Tibial nerve (tissue), 4 donors: ENCODE results near the gene LHFPL2. TPM values are rescaled to one million over a fixed set of nuclear protein-coding genes. Genes with fewer than 3 reads are reported as not detected.

Source experiments
- DNase-seq, 2 donors: peaks; one replicate each; pipeline ENCODE4 v3.0.0-alpha.2; 2019; ENCODE audit warnings: low spot score in 2 of 2
- H3K27ac ChIP-seq, 4 donors: fragments of 200-600 bp; sonication (generic) in 3 of 4; one replicate each; pipeline ENCODE4 v1.5.1; 2017 to 2019; ENCODE audit warnings: mild to moderate bottlenecking in 1 of 4
- H3K27me3 ChIP-seq, 2 donors: fragments of 200-600 bp; sonication (generic) in 1 of 2; one replicate each; pipeline versions ENCODE4 v1.5.1 to v1.6.0; 2017 to 2019
- H3K36me3 ChIP-seq, 3 donors: fragments of 200-600 bp; sonication (generic); one replicate each; pipeline ENCODE4 v1.5.1; 2018 to 2019
- H3K4me1 ChIP-seq, 4 donors: fragments of 200-600 bp; sonication (generic) in 3 of 4; one replicate each; pipeline ENCODE4 v1.5.1; 2017 to 2019
- H3K4me3 ChIP-seq, 4 donors: fragments of 200-600 bp; sonication (generic) in 3 of 4; one replicate each; pipeline ENCODE4 v1.5.1; 2017 to 2019; ENCODE audit warnings: mild to moderate bottlenecking in 1 of 4, moderate library complexity in 1 of 4
- H3K9me3 ChIP-seq, 4 donors: fragments of 200-600 bp; sonication (generic) in 3 of 4; one replicate each; pipeline ENCODE4 v1.5.1; 2017 to 2019
- CTCF ChIP-seq, 5 experiments: fragments of 200-600 bp in 3 of 5; fragments of 450-650 bp in 2 of 5; sonication (generic) in 3 of 5; IDR thresholded peaks; one replicate each; pipeline ENCODE4 v1.5.1; 2016 to 2019; ENCODE audit warnings: antibody characterized with exemption in 5 of 5, mild to moderate bottlenecking in 3 of 5, moderate library complexity in 2 of 5
- EP300 ChIP-seq, 2 donors: sonication (generic); formaldehyde crosslinking; IDR thresholded peaks; one replicate each; pipeline ENCODE4 v1.6.1; 2017; ENCODE audit warnings: antibody characterized with exemption in 2 of 2, mild to moderate bottlenecking in 1 of 2
- POLR2A ChIP-seq, 2 donors: fragments of 450-650 bp; IDR thresholded peaks; one replicate each; pipeline ENCODE4 v1.6.1; 2017; ENCODE audit warnings: antibody characterized with exemption in 2 of 2, mild to moderate bottlenecking in 2 of 2, moderate library complexity in 2 of 2
- whole genome bisulfite sequencing, 2 donors: methylation state at CpG; one replicate each; pipeline ENCODE4 v1.1.5; 2018; 5-methylcytosine and 5-hydroxymethylcytosine counted together
- total RNA-seq, 4 donors: library from RNA; depleted of rRNA; stranded (reverse); fragments of >200 nt; gene quantifications; one replicate each; pipeline ENCODE4 v1.1.0, GENCODE V29; 2016

Gene LHFPL2
- total RNA-seq, 4 donors from 2014 or later = 19.7 to 48.9 (median 27.4) TPM

DNA sequence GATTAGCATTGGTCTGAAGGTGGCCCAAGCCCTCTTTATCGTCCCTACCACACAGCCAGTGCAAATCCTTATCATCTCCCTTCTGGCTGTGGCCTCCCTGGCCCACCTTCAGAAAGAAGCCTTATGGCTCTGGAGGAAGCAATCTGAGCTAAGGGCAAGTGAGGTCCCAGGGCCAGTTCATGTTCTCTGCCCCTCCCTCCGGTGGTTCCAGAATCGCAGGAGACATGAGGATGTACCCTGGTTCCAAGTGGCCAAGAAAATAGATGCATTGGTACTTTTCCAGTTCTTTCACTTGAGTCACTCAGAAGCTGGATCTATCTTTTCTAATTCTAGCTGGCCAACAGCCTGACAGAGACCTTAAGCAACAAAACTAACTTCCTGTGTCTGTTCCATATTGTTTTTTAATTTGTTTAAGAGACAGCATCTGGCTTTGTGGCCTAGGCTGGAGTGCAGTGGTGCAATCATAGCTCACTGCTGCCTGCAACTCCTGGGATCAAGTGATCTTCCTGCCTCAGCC, 60.7 kb downstream of the LHFPL2 start:
- WGBS, 2 donors = 71 to 72% methylated on average over 3 of the region's 3 CpGs
- H3K9me3 ChIP-seq = peaks cover 0 to 3% (median 0%) of the 10 kb centered on the region in 4 donors
- H3K4me1 ChIP-seq = peaks cover 0 to 38% (median 14%) of the 10 kb centered on the region in 4 donors
- peak in 1 of 2 donors; percentile 10 for TF ChIP-seq EP300 (IDR thresholded peaks at IDR 0.05)
- TF ChIP-seq POLR2A (IDR thresholded peaks at IDR 0.05) = no peak
- no peaks in the 10 kb centered on the region for H3K27me3 ChIP-seq
- peak overlapping the region in 1 of 4 donors; percentile 28 for H3K27ac ChIP-seq
- DNase-seq = no peak
- H3K36me3 ChIP-seq = no peaks in the 10 kb centered on the region
- no peak overlapping the region for H3K4me3 ChIP-seq

- H3K4me3 ChIP-seq = no peak overlapping the region
- no peaks in the 10 kb centered on the region for H3K27me3 ChIP-seq
- TF ChIP-seq EP300 (IDR thresholded peaks at IDR 0.05) (no peak), POLR2A (IDR thresholded peaks at IDR 0.05) (no peak), CTCF (IDR thresholded peaks at IDR 0.05) (no peak)
- peaks cover 0 to 34% (median 13%) of the 10 kb centered on the region in 4 donors for H3K4me1 ChIP-seq
- no peaks in the 10 kb centered on the region for H3K36me3 ChIP-seq
- no peak for DNase-seq
- peaks cover 0 to 3% (median 0%) of the 10 kb centered on the region in 4 donors for H3K9me3 ChIP-seq
- 65 to 73% methylated on average over 4 of the region's 4 CpGs for WGBS, 2 donors
- no peak overlapping the region for H3K27ac ChIP-seq
Observed at GRCh38 chr5:78587081-78587774, 61.3 kb downstream of the LHFPL2 start.

DNA sequence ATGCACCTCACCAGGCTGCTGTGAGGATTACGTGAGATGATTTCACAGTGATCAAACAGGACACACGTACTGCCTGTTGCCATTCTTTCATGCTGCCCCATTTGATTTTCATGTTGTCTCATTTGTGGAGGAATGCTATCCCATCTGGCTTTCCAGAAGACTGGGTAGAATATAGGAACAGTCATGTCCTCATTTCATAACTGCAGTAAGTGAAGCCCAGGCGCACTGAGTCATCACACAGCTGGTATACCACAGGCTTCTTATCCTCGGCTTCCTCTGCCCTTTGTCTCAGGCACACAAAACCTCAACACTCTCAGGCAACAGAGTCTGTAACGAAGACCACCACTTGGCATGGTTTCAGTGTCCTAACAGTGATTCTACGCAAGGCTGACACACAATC, 62.3 kb downstream of the LHFPL2 start:
- WGBS, 2 donors = 80% methylated on average over 6 of the region's 6 CpGs
- DNase-seq = no peak
- TF ChIP-seq POLR2A (IDR thresholded peaks at IDR 0.05) (no peak), EP300 (IDR thresholded peaks at IDR 0.05) (no peak), CTCF (IDR thresholded peaks at IDR 0.05) (no peak)

DNA sequence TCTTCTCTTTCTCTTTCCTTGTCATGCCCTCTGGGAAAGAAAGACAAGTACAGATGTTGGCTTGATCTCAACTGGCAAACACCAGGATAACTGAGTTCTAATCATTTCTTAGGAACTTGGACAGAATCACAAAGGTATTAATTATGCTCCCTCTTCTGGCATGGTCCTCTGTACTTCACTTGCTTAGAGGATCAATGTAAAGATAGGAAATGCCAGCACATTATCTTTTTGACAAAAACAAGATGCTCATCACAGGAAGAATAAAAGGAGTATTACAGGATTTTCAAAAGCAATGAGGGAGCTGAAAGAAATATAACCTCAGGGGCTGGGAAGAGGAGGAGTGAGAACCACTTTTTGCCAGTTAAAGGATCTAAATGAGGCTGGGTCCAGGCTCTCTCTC, 70.6 kb downstream of the LHFPL2 start:
- peaks cover 0 to 49% (median 21%) of the 10 kb centered on the region in 4 donors for H3K4me1 ChIP-seq
- no peaks in the 10 kb centered on the region for H3K27me3 ChIP-seq
- TF ChIP-seq EP300 (IDR thresholded peaks at IDR 0.05) (no peak), POLR2A (IDR thresholded peaks at IDR 0.05) (no peak), CTCF (IDR thresholded peaks at IDR 0.05) (no peak)
- peak overlapping the region in 2 of 4 donors; percentile 56 to 68 for H3K27ac ChIP-seq
- no peaks in the 10 kb centered on the region for H3K9me3 ChIP-seq
- H3K36me3 ChIP-seq = no peaks in the 10 kb centered on the region
- H3K4me3 ChIP-seq = no peak overlapping the region
- no peak for DNase-seq

More for the DNA sequence above, 62.3 kb downstream of the LHFPL2 start:
- peaks cover 0 to 3% (median 0%) of the 10 kb centered on the region in 4 donors for H3K9me3 ChIP-seq
- H3K4me1 ChIP-seq = peaks cover 0 to 24% (median 5%) of the 10 kb centered on the region in 4 donors
- no peak overlapping the region for H3K4me3 ChIP-seq
- no peak overlapping the region for H3K27ac ChIP-seq
- no peaks in the 10 kb centered on the region for H3K27me3 ChIP-seq
- no peaks in the 10 kb centered on the region for H3K36me3 ChIP-seq

GRCh38 chr5:78577071-78577807, 71.3 kb downstream of the LHFPL2 start:
- Histone ChIP-seq H3K4me3 (no peak overlapping the region), H3K36me3 (no peaks in the 10 kb centered on the region), H3K4me1 (peaks cover 0 to 53% (median 22%) of the 10 kb centered on the region in 4 donors), H3K27ac (peak overlapping the region in 3 of 4 donors; percentile 20 to 68 (median 56)), H3K9me3 (no peaks in the 10 kb centered on the region), H3K27me3 (no peaks in the 10 kb centered on the region)
- WGBS, 2 donors = 32 to 38% methylated on average over 8 of the region's 8 CpGs
- DNase-seq = no peak
- TF ChIP-seq EP300 (IDR thresholded peaks at IDR 0.05) (no peak), CTCF (IDR thresholded peaks at IDR 0.05) (no peak), POLR2A (IDR thresholded peaks at IDR 0.05) (no peak)
